Esophagus squamous epithelium (tissue), 5 donors: Measurements from ENCODE around the gene TRPM7. TPM values are rescaled to one million over a fixed set of nuclear protein-coding genes. Genes with fewer than 3 reads are reported as not detected.

Source experiments
- DNase-seq: peaks from one replicate; lab custom pipeline; 2025; lab: John Stamatoyannopoulos, UW
- H3K27ac ChIP-seq, 4 donors: fragments of 200-600 bp; sonication (generic); one replicate each; pipeline ENCODE4 v1.5.1; 2016 to 2019; ENCODE audit warnings: mild to moderate bottlenecking in 1 of 4
- H3K27me3 ChIP-seq, 4 donors: fragments of 200-600 bp; sonication (generic); 1 replicate in 3 of 4; 2 replicates in 1 of 4; pipeline versions ENCODE4 v1.5.1 to v1.6.0; 2017 to 2021; ENCODE audit warnings: antibody characterized with exemption in 1 of 4
- H3K36me3 ChIP-seq, 3 donors: fragments of 200-600 bp; sonication (generic); one replicate each; pipeline ENCODE4 v1.5.1; 2016 to 2019
- H3K4me1 ChIP-seq, 3 donors: fragments of 200-600 bp; sonication (generic); one replicate each; pipeline ENCODE4 v1.5.1; 2017 to 2019
- H3K4me3 ChIP-seq, 4 donors: fragments of 200-600 bp; sonication (generic); 1 replicate in 3 of 4; 2 replicates in 1 of 4; pipeline ENCODE4 v1.5.1; 2016 to 2019; ENCODE audit warnings: mild to moderate bottlenecking in 2 of 4, moderate library complexity in 1 of 4
- H3K9me3 ChIP-seq, 3 donors: fragments of 200-600 bp; sonication (generic); one replicate each; pipeline ENCODE4 v1.5.1; 2016 to 2019
- CTCF ChIP-seq, 6 experiments: fragments of 450-650 bp in 4 of 6; fragments of 200-600 bp in 2 of 6; sonication (generic) in 2 of 6; IDR thresholded peaks; one replicate each; pipeline ENCODE4 v1.5.1; 2016 to 2019; ENCODE audit warnings: antibody characterized with exemption in 6 of 6, mild to moderate bottlenecking in 4 of 6, moderate library complexity in 4 of 6
- POLR2A ChIP-seq, 4 donors: fragments of 450-650 bp; IDR thresholded peaks; one replicate each; pipeline ENCODE4 v1.6.1; 2017; ENCODE audit warnings: antibody characterized with exemption in 4 of 4, mild to moderate bottlenecking in 4 of 4, moderate library complexity in 3 of 4
- WGBS, 2 donors: methylation state at CpG; one replicate each; pipeline ENCODE4 v1.1.5; 2018; 5-methylcytosine and 5-hydroxymethylcytosine counted together
- intact Hi-C: fragments of 100-400 bp; cut with DNase I; formaldehyde crosslinking; loops from one replicate; pipeline ENCODE4 v1.15.0; 2022
- small RNA-seq, 4 donors: library from RNA; depleted of rRNA; stranded (forward); fragments of <200 nt; gene quantifications; one replicate each; pipeline ENCODE3, GENCODE V24; 2016
- total RNA-seq, 4 donors: library from RNA; depleted of rRNA; stranded (reverse); fragments of >200 nt; gene quantifications; one replicate each; pipeline ENCODE4 v1.1.0, GENCODE V29; 2016
- donor health status: DM: yes; HTN: yes; CAD: no.

Gene TRPM7
- total RNA-seq, 4 donors from 2014 or later: 10.7 to 42.7 (median 27.2) TPM

DNA sequence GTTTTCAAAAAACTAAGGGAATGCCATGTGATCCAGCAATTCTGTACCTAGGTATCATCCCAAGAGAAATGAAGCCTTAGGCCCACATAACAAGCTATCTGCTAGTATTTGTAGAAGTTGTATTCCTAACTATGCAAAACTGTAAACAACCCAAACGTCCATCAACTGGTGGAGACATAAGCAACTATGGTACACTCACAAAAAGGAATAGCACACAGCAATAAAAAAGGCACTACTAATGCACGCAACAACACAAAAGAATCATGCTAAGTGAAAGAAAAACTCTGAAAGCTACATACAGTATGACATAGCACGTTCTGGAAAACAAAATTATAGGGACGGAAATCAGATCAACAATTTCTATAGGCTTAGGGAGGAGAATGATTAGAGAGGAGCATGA, 155.4 kb downstream of the TRPM7 start:
- intact Hi-C loops: no loop called here
- Histone ChIP-seq H3K4me3 (no peak overlapping the region), H3K4me1 (no peaks in the 10 kb centered on the region), H3K27me3 (no peaks in the 10 kb centered on the region), H3K36me3 (no peaks in the 10 kb centered on the region), H3K9me3 (no peaks in the 10 kb centered on the region), H3K27ac (no peak overlapping the region)
- TF ChIP-seq POLR2A (IDR thresholded peaks at IDR 0.05) (no peak), CTCF (IDR thresholded peaks at IDR 0.05) (no peak)
- DNase-seq: no peak
- 86 to 87% methylated on average over 4 of the region's 4 CpGs for WGBS, 2 donors

DNA sequence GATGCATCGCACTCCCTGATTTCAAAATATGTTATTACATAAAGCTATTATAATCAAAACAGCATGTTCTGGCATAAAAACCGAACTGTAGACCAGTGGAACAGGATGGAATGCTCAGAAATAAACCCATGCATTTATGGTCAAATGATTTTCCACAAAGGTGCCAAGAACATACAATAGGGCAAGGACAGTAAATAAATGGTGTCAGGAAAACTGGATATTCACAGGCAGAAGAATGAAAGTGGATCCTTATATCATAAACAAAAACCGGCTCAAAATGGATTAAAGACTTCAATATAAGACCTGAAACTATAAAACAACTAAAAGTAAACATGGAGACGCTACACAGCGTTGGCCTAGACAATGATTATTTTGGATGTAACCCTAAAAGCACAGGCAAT, 162.7 kb downstream of the TRPM7 start:
- Histone ChIP-seq H3K9me3 (no peaks in the 10 kb centered on the region), H3K4me3 (no peak overlapping the region), H3K36me3 (no peaks in the 10 kb centered on the region), H3K4me1 (peaks cover 0 to 9% (median 0%) of the 10 kb centered on the region in 3 donors), H3K27me3 (no peaks in the 10 kb centered on the region), H3K27ac (no peak overlapping the region)
- TF ChIP-seq CTCF (IDR thresholded peaks at IDR 0.05) (no peak), POLR2A (IDR thresholded peaks at IDR 0.05) (no peak)
- DNase-seq: no peak
- intact Hi-C loops: no loop called here
- 28 to 51% methylated on average over 5 of the region's 5 CpGs for whole genome bisulfite sequencing, 2 donors

DNA sequence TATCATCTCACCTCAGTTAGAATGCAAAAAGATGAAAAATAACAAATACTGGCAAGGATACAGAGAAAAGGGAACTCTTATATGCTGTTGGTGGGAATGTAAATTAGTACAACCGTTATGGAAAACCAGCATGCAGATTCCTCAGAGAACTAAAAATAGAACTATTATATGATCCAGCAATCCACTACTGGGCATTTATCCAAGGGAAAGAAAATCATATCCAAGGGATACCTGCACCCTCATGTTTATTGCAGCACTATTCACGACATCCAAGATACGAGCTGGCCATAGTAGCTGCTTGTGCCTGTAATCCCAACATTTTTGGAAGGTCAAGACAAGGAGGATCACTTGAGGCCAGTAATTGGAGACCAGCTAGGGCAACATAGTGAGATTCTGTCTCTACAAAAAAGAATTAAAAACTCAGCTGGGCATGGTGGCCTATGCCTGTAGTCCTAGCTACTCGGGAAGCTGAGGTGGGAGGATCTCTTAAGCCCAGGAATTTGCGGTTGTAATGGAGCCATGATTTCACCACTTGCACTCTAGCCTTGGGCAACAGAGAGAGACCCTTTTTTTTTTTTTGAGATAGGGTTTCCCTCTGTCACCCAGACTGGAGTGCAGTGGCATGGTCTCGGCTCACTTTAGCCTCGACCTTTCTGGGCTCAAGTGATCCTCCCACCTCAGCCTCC, 166.7 kb downstream of the TRPM7 start:
- H3K4me3 ChIP-seq: no peak overlapping the region
- H3K4me1 ChIP-seq: peaks cover 0 to 9% (median 0%) of the 10 kb centered on the region in 3 donors
- H3K27me3 ChIP-seq: no peaks in the 10 kb centered on the region
- WGBS, 2 donors: 59 to 66% methylated on average over 6 to 7 of the region's 7 CpGs
- intact Hi-C loops: no loop called here
- no peak for DNase-seq
- no peak overlapping the region for H3K27ac ChIP-seq
- H3K9me3 ChIP-seq: peaks cover 0 to 3% (median 0%) of the 10 kb centered on the region in 3 donors
- TF ChIP-seq POLR2A (IDR thresholded peaks at IDR 0.05) (no peak), CTCF (IDR thresholded peaks at IDR 0.05) (no peak)
- H3K36me3 ChIP-seq: no peaks in the 10 kb centered on the region

- H3K4me3 ChIP-seq: no peak overlapping the region
- H3K4me1 ChIP-seq: no peaks in the 10 kb centered on the region
- no peak overlapping the region for H3K27ac ChIP-seq
- no peaks in the 10 kb centered on the region for H3K27me3 ChIP-seq
- DNase-seq: no peak
- TF ChIP-seq POLR2A (IDR thresholded peaks at IDR 0.05): no peak
- no peak for TF ChIP-seq CTCF (IDR thresholded peaks at IDR 0.05)
- intact Hi-C loops: no loop called here
- peaks cover 0 to 5% (median 0%) of the 10 kb centered on the region in 3 donors for H3K36me3 ChIP-seq
- H3K9me3 ChIP-seq: peaks cover 0 to 3% (median 0%) of the 10 kb centered on the region in 3 donors
These were observed 173.6 kb downstream of the TRPM7 start for GRCh38 chr15:50513001-50513400.

Small RNA genes within 50 kb of the gene (small RNA-seq; reads per million reads assigned to genes)
- 0 reads per million in 4 donors for gene RN7SL354P

Other genes starting within 250 kb of the TRPM7 start
- gene USP50, start 140.1 kb downstream of the TRPM7 start, total RNA-seq: under 1 TPM in 1 of 4 donors, not detected in 3; 0.95 TPM
- 100 to 1,000 TPM in 2 of 4 donors, 10 to 100 TPM in 2; 63.8 to 128 (median 100) TPM for gene SPPL2A, start 78.9 kb upstream of the TRPM7 start, total RNA-seq
- gene AP4E1, start 221.9 kb upstream of the TRPM7 start, total RNA-seq: 10 to 100 TPM in 2 of 4 donors, 1 to 10 TPM in 2; 5.7 to 11.1 (median 10.1) TPM